Heart left ventricle (tissue), 16 donors: ENCODE data around the gene TRHDE. TPM values are rescaled to one million over a fixed set of nuclear protein-coding genes. Genes with fewer than 3 reads are reported as not detected.

ENCODE experiments used
- ATAC-seq, 4 donors: fragments of 200-7000 bp; cut with Tn5 transposase; one replicate each; pipeline ENCODE4 v1.9.1; 2020 to 2022; ENCODE audit warnings: moderate library complexity in 4 of 4, mild to moderate bottlenecking in 3 of 4, moderate number of reproducible peaks in 1 of 4
- DNase-seq, 5 donors: peaks; one replicate each; pipeline ENCODE4 v3.0.0-alpha.2; 2020
- H3K27ac ChIP-seq, 12 donors: fragments of 200-600 bp; sonication (generic) in 4 of 12; one replicate each; pipeline versions ENCODE4 v1.5.0 to v1.8.0; 2016 to 2022; ENCODE audit warnings: mild to moderate bottlenecking in 2 of 12
- H3K27me3 ChIP-seq, 9 donors: fragments of 200-600 bp; sonication (generic) in 2 of 9; one replicate each; pipeline versions ENCODE4 v1.5.1 to v1.8.0; 2016 to 2022; ENCODE audit warnings: mild to moderate bottlenecking in 3 of 9
- H3K36me3 ChIP-seq, 9 donors: fragments of 200-600 bp; sonication (generic) in 2 of 9; one replicate each; pipeline versions ENCODE4 v1.5.0 to v1.8.0; 2018 to 2022; ENCODE audit warnings: mild to moderate bottlenecking in 2 of 9
- H3K4me1 ChIP-seq, 12 donors: fragments of 200-600 bp; sonication (generic) in 4 of 12; one replicate each; pipeline versions ENCODE4 v1.5.0 to v1.8.0; 2016 to 2022; ENCODE audit warnings: mild to moderate bottlenecking in 3 of 12
- H3K4me3 ChIP-seq, 12 donors: fragments of 200-600 bp; sonication (generic) in 4 of 12; one replicate each; pipeline versions ENCODE4 v1.5.0 to v1.8.0; 2017 to 2022; ENCODE audit warnings: mild to moderate bottlenecking in 9 of 12, moderate library complexity in 4 of 12
- H3K9me3 ChIP-seq, 12 donors: fragments of 200-600 bp; sonication (generic) in 4 of 12; one replicate each; pipeline versions ENCODE4 v1.5.0 to v1.8.0; 2016 to 2022; ENCODE audit warnings: mild to moderate bottlenecking in 1 of 12
- CTCF ChIP-seq, 12 donors: fragments of 200-600 bp; sonication (generic) in 4 of 12; IDR thresholded peaks; one replicate each; pipeline versions ENCODE4 v1.5.0 to v1.8.0; 2018 to 2022; ENCODE audit warnings: antibody characterized with exemption in 12 of 12, mild to moderate bottlenecking in 5 of 12
- POLR2A ChIP-seq, 2 donors: fragments of 450-650 bp; IDR thresholded peaks; one replicate each; pipeline ENCODE4 v1.6.1; 2017; ENCODE audit warnings: antibody characterized with exemption in 2 of 2, mild to moderate bottlenecking in 2 of 2, moderate library complexity in 2 of 2
- WGBS, 4 donors: extraction: QIAGEN DNeasy Blood & Tissue Kit in 2 of 4; methylation state at CpG; one replicate each; pipeline versions ENCODE4 v1.1.5 to v1.1.7; 2013 to 2018; 5-methylcytosine and 5-hydroxymethylcytosine counted together
- intact Hi-C, 10 donors: fragments of 100-400 bp; cut with DNase I; formaldehyde crosslinking; loops; one replicate each; pipeline versions ENCODE4 v1.11.1 to v1.14.2; 2022
- polyA plus RNA-seq, 2 donors: library from polyadenylated mRNA; stranded (reverse); fragments of 200-250 nt; gene quantifications; one replicate each; pipeline ENCODE4 v1.2.3, GENCODE V29; 2013
- total RNA-seq, 9 donors: library from RNA; depleted of rRNA in 2 of 9; stranded (reverse); fragments of >200 nt in 2 of 9; fragmentation: NEBNext Ultra II Directional in 3 of 9; extraction: Animal tissue kit (Norgen Biotek cat#: 25700) in 3 of 9; gene quantifications; one replicate each; pipeline versions ENCODE4 v1.1.0 to v1.2.4, GENCODE V29; 2016 to 2023
- donor health status: ischemic (EF 13 %, LVEDD 7.1; RV severe dilation, severe dysfunction).
- donor health status: healthy with polysubstance abuse.
- donor health status: DM: no; HTN: yes; CAD: no.
- donor health status: DM: no; HTN: no; CAD: no.
- donor health status: ischemic (EF 25% LVEDD 6.9; RV normal size, moderate dysfunction).
- donor health status: ischemic (EF 25% LVEDD 5.7; RV mildly dilated, moderate dysfunction).
- donor health status: healthy.
- donor health status: DM: yes; HTN: yes; CAD: no.
- donor health status: ischemic (EF 35%, LVEDD 5.7; RV mildly dilated, moderate dysfunction).
- donor health status: nonischemic (EF 11% LVEDD 7.7; RV severe dilation, severe dysfunction).
- donor health status: DM: yes; HTN: yes; CAD: no.
- donor health status: PGD.
- donor health status: ischemic (EF 29% LVEDD 5.4; RV normal size, mild dysfunction).
- donor health status: nonischemic (EF 23%, LVEDD 6.1; RV moderate dilation, normal function).

Gene TRHDE
- total and polyA plus RNA-seq, 11 donors: 0.01 to 3.1 (median 0.28) TPM; not detected in 1

- intact Hi-C loops: no loop called here
- ATAC-seq (peak in 2 of 4 donors; percentile 18 to 24), DNase-seq (peak in 1 of 5 donors; percentile 16)
- Histone ChIP-seq H3K27me3 (peaks cover 23 to 97% (median 52%) of the 10 kb centered on the region in 9 donors), H3K4me3 (peak overlapping the region; percentile 8 to 61 (median 50)), H3K9me3 (no peaks in the 10 kb centered on the region), H3K27ac (peak overlapping the region in 1 of 12 donors; percentile 29), H3K36me3 (no peaks in the 10 kb centered on the region), H3K4me1 (peaks cover 0 to 29% (median 6%) of the 10 kb centered on the region in 12 donors)
- 2 to 4% (median 3%) methylated on average over 26 to 79 of the region's 79 CpGs for WGBS, 4 donors
- no peak for TF ChIP-seq CTCF (IDR thresholded peaks at IDR 0.05)
- TF ChIP-seq POLR2A (IDR thresholded peaks at IDR 0.05): no peak
These were observed 745 bp downstream of the TRHDE start for GRCh38 chr12:72272731-72273498.

GRCh38 chr12:72273499-72273837, 1.3 kb downstream of the TRHDE start:
- no peaks in the 10 kb centered on the region for H3K36me3 ChIP-seq
- no peak overlapping the region for H3K27ac ChIP-seq
- no peaks in the 10 kb centered on the region for H3K9me3 ChIP-seq
- WGBS, 4 donors: 0 to 1% (median 1%) methylated on average over 20 to 24 of the region's 24 CpGs
- ATAC-seq (no peak), DNase-seq (no peak)
- H3K4me3 ChIP-seq: peak overlapping the region in 11 of 12 donors; percentile 11 to 61 (median 52)
- TF ChIP-seq POLR2A (IDR thresholded peaks at IDR 0.05): no peak
- no peak for TF ChIP-seq CTCF (IDR thresholded peaks at IDR 0.05)
- intact Hi-C loops: no loop called here
- peaks cover 0 to 29% (median 6%) of the 10 kb centered on the region in 12 donors for H3K4me1 ChIP-seq
- H3K27me3 ChIP-seq: peaks cover 23 to 97% (median 56%) of the 10 kb centered on the region in 9 donors

- H3K27ac ChIP-seq: no peak overlapping the region
These were observed 1.7 kb downstream of the TRHDE start for GRCh38 chr12:72273851-72274351.

More at GRCh38 chr12:72273851-72274351, 1.7 kb downstream of the TRHDE start:
- peaks cover 23 to 97% (median 58%) of the 10 kb centered on the region in 9 donors for H3K27me3 ChIP-seq
- peaks cover 0 to 29% (median 6%) of the 10 kb centered on the region in 12 donors for H3K4me1 ChIP-seq
- no peaks in the 10 kb centered on the region for H3K9me3 ChIP-seq
- no peaks in the 10 kb centered on the region for H3K36me3 ChIP-seq
- TF ChIP-seq POLR2A (IDR thresholded peaks at IDR 0.05) (no peak), CTCF (IDR thresholded peaks at IDR 0.05) (no peak)
- WGBS, 4 donors: 5 to 10% (median 6%) methylated on average over 14 to 17 of the region's 17 CpGs
- peak overlapping the region in 9 of 12 donors; percentile 26 to 61 (median 55) for H3K4me3 ChIP-seq
- ATAC-seq: no peak
- no peak for DNase-seq
- intact Hi-C loops: no loop called here
